Immature natural killer cell (primary cell): ENCODE data around the gene RPRD1A. TPM values are rescaled to one million over a fixed set of nuclear protein-coding genes. Genes with fewer than 3 reads are reported as not detected.
"Not testable (repeated sequence)": the region's sequence is repeated elsewhere in the genome, so short reads cannot be mapped to it uniquely, and the experiment has no call there.

ENCODE experiments used
- DNase-seq, 3 donors: peaks; one replicate each; pipeline ENCODE4 v3.0.0; 2022; ENCODE audit warnings: mixed read lengths in 1 of 3
- H3K27ac Mint-ChIP-seq, 6 donors: one replicate each; pipeline ENCODE4 v1.8.0; 2020; ENCODE audit warnings: mixed read lengths in 6 of 6, mild to moderate bottlenecking in 5 of 6, inconsistent platforms in 4 of 6, moderate library complexity in 3 of 6
- H3K27me3 Mint-ChIP-seq, 3 donors: one replicate each; pipeline ENCODE4 v1.8.0; 2020 to 2021; ENCODE audit warnings: low read depth in 3 of 3, mild to moderate bottlenecking in 3 of 3, mixed read lengths in 3 of 3, moderate library complexity in 3 of 3, inconsistent platforms in 1 of 3
- H3K36me3 Mint-ChIP-seq, 3 donors: one replicate each; pipeline ENCODE4 v1.8.0; 2020; ENCODE audit warnings: mixed read lengths in 3 of 3, inconsistent platforms in 2 of 3, mild to moderate bottlenecking in 2 of 3
- H3K4me1 Mint-ChIP-seq, 2 donors: one replicate each; pipeline ENCODE4 v1.8.0; 2020; ENCODE audit warnings: inconsistent platforms in 2 of 2, mild to moderate bottlenecking in 2 of 2, mixed read lengths in 2 of 2, moderate library complexity in 1 of 2
- H3K4me3 Mint-ChIP-seq, 5 donors: one replicate each; pipeline ENCODE4 v1.8.0; 2020; ENCODE audit warnings: mild to moderate bottlenecking in 5 of 5, mixed read lengths in 5 of 5, inconsistent platforms in 3 of 5, moderate library complexity in 3 of 5
- H3K9me3 Mint-ChIP-seq, 6 donors: one replicate each; pipeline ENCODE4 v1.8.0; 2020; ENCODE audit warnings: mild to moderate bottlenecking in 6 of 6, mixed read lengths in 6 of 6, inconsistent platforms in 4 of 6, moderate library complexity in 3 of 6
- polyA plus RNA-seq, 3 donors: library from polyadenylated mRNA; unstranded; fragments of 300-500 nt; fragmentation: Illumina TruSeq; gene quantifications; one replicate each; pipeline ENCODE4 v1.2.3, GENCODE V29; 2021

The RPRD1A gene
- polyA plus RNA-seq, 3 donors from 2014 or later = 6.3 to 11.0 (median 7.4) TPM

GRCh38 chr18:36034299-36034895 lies 33.0 kb downstream of the RPRD1A start:
- peaks cover 14 to 43% of the 10 kb centered on the region in 2 donors for H3K4me1 Mint-ChIP-seq
- DNase-seq = no peak
- H3K9me3 Mint-ChIP-seq = no peaks in the 10 kb centered on the region
- peak overlapping the region in 1 of 6 donors; percentile 3 for H3K27ac Mint-ChIP-seq
- peaks cover 6 to 13% (median 12%) of the 10 kb centered on the region in 3 donors for H3K36me3 Mint-ChIP-seq
- H3K27me3 Mint-ChIP-seq = peaks cover 0 to 1% (median 0%) of the 10 kb centered on the region in 3 donors
- H3K4me3 Mint-ChIP-seq = no peak overlapping the region

GRCh38 chr18:36031903-36032302 lies 35.5 kb downstream of the RPRD1A start:
- no peak for DNase-seq
- no peaks in the 10 kb centered on the region for H3K9me3 Mint-ChIP-seq
- peaks cover 14 to 35% of the 10 kb centered on the region in 2 donors for H3K4me1 Mint-ChIP-seq
- H3K36me3 Mint-ChIP-seq = peaks cover 6 to 17% (median 11%) of the 10 kb centered on the region in 3 donors
- H3K27me3 Mint-ChIP-seq = peaks cover 0 to 1% (median 0%) of the 10 kb centered on the region in 3 donors
- H3K4me3 Mint-ChIP-seq = no peak overlapping the region
- peak overlapping the region in 3 of 6 donors; percentile 9 to 12 (median 12) for H3K27ac Mint-ChIP-seq

- no peaks in the 10 kb centered on the region for H3K9me3 Mint-ChIP-seq
- no peak for DNase-seq
- peaks cover 14 to 35% of the 10 kb centered on the region in 2 donors for H3K4me1 Mint-ChIP-seq
- H3K27me3 Mint-ChIP-seq = peaks cover 0 to 1% (median 0%) of the 10 kb centered on the region in 3 donors
- H3K4me3 Mint-ChIP-seq = no peak overlapping the region
- peaks cover 6 to 21% (median 13%) of the 10 kb centered on the region in 3 donors for H3K36me3 Mint-ChIP-seq
- H3K27ac Mint-ChIP-seq = peak overlapping the region in 1 of 6 donors; percentile 12
Measured at GRCh38 chr18:36031407-36031806, 36.0 kb downstream of the RPRD1A start.

- H3K4me1 Mint-ChIP-seq = peaks cover 6 to 18% of the 10 kb centered on the region in 2 donors
- no peaks in the 10 kb centered on the region for H3K9me3 Mint-ChIP-seq
- no peak overlapping the region for H3K4me3 Mint-ChIP-seq
- peaks cover 0 to 1% (median 0%) of the 10 kb centered on the region in 3 donors for H3K27me3 Mint-ChIP-seq
- H3K36me3 Mint-ChIP-seq = peaks cover 11 to 28% (median 13%) of the 10 kb centered on the region in 3 donors
- DNase-seq = no peak
- H3K27ac Mint-ChIP-seq = no peak overlapping the region
Measured at GRCh38 chr18:36028859-36029258, 38.5 kb downstream of the RPRD1A start.

- Mint-ChIP-seq H3K4me1 (no peaks in the 10 kb centered on the region), H3K27me3 (no peaks in the 10 kb centered on the region), H3K4me3 (no peak overlapping the region), H3K9me3 (no peaks in the 10 kb centered on the region), H3K27ac (peak overlapping the region in 1 of 6 donors; percentile 34), H3K36me3 (peaks cover 4 to 23% (median 8%) of the 10 kb centered on the region in 3 donors)
- no peak for DNase-seq
Measured at GRCh38 chr18:36025025-36025424, 42.3 kb downstream of the RPRD1A start.

- H3K27ac Mint-ChIP-seq, H3K4me3 Mint-ChIP-seq, H3K27me3 Mint-ChIP-seq, H3K4me1 Mint-ChIP-seq, DNase-seq, H3K9me3 Mint-ChIP-seq: not testable (repeated sequence)
- peaks cover 4 to 20% (median 6%) of the 10 kb centered on the region in 3 donors for H3K36me3 Mint-ChIP-seq
Measured at GRCh38 chr18:36024241-36024640, 43.1 kb downstream of the RPRD1A start.

GRCh38 chr18:36023336-36023735 lies 44.0 kb downstream of the RPRD1A start:
- H3K9me3 Mint-ChIP-seq = no peaks in the 10 kb centered on the region
- peaks cover 4 to 15% (median 5%) of the 10 kb centered on the region in 3 donors for H3K36me3 Mint-ChIP-seq
- H3K4me3 Mint-ChIP-seq = no peak overlapping the region
- H3K27me3 Mint-ChIP-seq = no peaks in the 10 kb centered on the region
- no peak for DNase-seq
- peak overlapping the region in 2 of 6 donors; percentile 42 to 73 for H3K27ac Mint-ChIP-seq
- no peaks in the 10 kb centered on the region for H3K4me1 Mint-ChIP-seq

GRCh38 chr18:36020174-36020711 lies 47.1 kb downstream of the RPRD1A start:
- no peak overlapping the region for H3K27ac Mint-ChIP-seq
- H3K9me3 Mint-ChIP-seq = no peaks in the 10 kb centered on the region
- H3K27me3 Mint-ChIP-seq = no peaks in the 10 kb centered on the region
- peaks cover 0 to 2% of the 10 kb centered on the region in 2 donors for H3K4me1 Mint-ChIP-seq
- peaks cover 0 to 3% (median 0%) of the 10 kb centered on the region in 3 donors for H3K36me3 Mint-ChIP-seq
- DNase-seq = no peak
- no peak overlapping the region for H3K4me3 Mint-ChIP-seq

GRCh38 chr18:36017232-36017631 lies 50.1 kb downstream of the RPRD1A start:
- Mint-ChIP-seq H3K4me3 (no peak overlapping the region), H3K4me1 (peaks cover 0 to 2% of the 10 kb centered on the region in 2 donors), H3K27ac (no peak overlapping the region), H3K9me3 (no peaks in the 10 kb centered on the region), H3K27me3 (no peaks in the 10 kb centered on the region), H3K36me3 (no peaks in the 10 kb centered on the region)
- DNase-seq = no peak

- H3K36me3 Mint-ChIP-seq = no peaks in the 10 kb centered on the region
- no peaks in the 10 kb centered on the region for H3K9me3 Mint-ChIP-seq
- no peak overlapping the region for H3K27ac Mint-ChIP-seq
- H3K4me3 Mint-ChIP-seq = no peak overlapping the region
- DNase-seq = no peak
- H3K27me3 Mint-ChIP-seq = no peaks in the 10 kb centered on the region
- peaks cover 0 to 2% of the 10 kb centered on the region in 2 donors for H3K4me1 Mint-ChIP-seq
Measured at GRCh38 chr18:36015629-36016028, 51.7 kb downstream of the RPRD1A start.

GRCh38 chr18:36012891-36013290 lies 54.5 kb downstream of the RPRD1A start:
- Mint-ChIP-seq H3K36me3 (no peaks in the 10 kb centered on the region), H3K27me3 (no peaks in the 10 kb centered on the region), H3K9me3 (no peaks in the 10 kb centered on the region), H3K4me3 (no peak overlapping the region), H3K27ac (peak overlapping the region in 1 of 6 donors; percentile 29), H3K4me1 (peaks cover 0 to 2% of the 10 kb centered on the region in 2 donors)
- DNase-seq = no peak

GRCh38 chr18:36009214-36009613 lies 58.1 kb downstream of the RPRD1A start:
- Mint-ChIP-seq H3K9me3 (no peaks in the 10 kb centered on the region), H3K27ac (no peak overlapping the region), H3K27me3 (no peaks in the 10 kb centered on the region), H3K36me3 (no peaks in the 10 kb centered on the region), H3K4me1 (no peaks in the 10 kb centered on the region), H3K4me3 (no peak overlapping the region)
- no peak for DNase-seq

- H3K27me3 Mint-ChIP-seq = no peaks in the 10 kb centered on the region
- H3K4me3 Mint-ChIP-seq = no peak overlapping the region
- no peaks in the 10 kb centered on the region for H3K9me3 Mint-ChIP-seq
- H3K4me1 Mint-ChIP-seq = peaks cover 7 to 10% of the 10 kb centered on the region in 2 donors
- H3K27ac Mint-ChIP-seq = no peak overlapping the region
- no peaks in the 10 kb centered on the region for H3K36me3 Mint-ChIP-seq
- no peak for DNase-seq
Measured at GRCh38 chr18:36006997-36007396, 60.4 kb downstream of the RPRD1A start.

GRCh38 chr18:35999925-36000324 lies 67.4 kb downstream of the RPRD1A start:
- Mint-ChIP-seq H3K36me3 (no peaks in the 10 kb centered on the region), H3K4me3 (no peak overlapping the region), H3K4me1 (peaks cover 9 to 14% of the 10 kb centered on the region in 2 donors), H3K9me3 (no peaks in the 10 kb centered on the region), H3K27me3 (peaks cover 0 to 4% (median 0%) of the 10 kb centered on the region in 3 donors), H3K27ac (peak overlapping the region in 1 of 6 donors; percentile 20)
- no peak for DNase-seq
